ENCODE data around the gene BTN3A1.

The BTN3A1 gene

DNA sequence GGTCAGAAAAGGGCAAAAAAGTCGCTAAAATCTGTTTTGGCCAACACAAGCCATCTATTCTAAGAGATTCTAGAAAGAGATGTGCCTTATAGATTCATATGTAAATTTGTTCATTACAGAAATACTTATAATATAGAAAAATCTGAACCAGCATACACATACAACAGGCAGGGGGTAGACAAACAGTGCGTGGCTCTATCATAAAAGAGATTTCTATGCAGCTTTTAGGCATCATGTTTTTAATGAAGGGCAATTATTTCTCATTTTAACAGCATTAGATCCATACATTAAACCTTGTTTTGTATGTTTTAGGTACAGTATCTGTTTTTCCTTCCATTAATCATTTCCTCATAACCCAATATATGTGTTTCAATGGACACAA is 38.9 kb downstream of the BTN3A1 start:
- Histone ChIP-seq H3K27me3 (ENCODE audit: control insufficient read depth, low read length) (no peaks in the 10 kb centered on the region), H4K20me1 (ENCODE audit: control insufficient read depth, insufficient read depth, low read depth, low read length) (no peaks in the 10 kb centered on the region), H3K4me2 (ENCODE audit: low read length) (peak overlapping the region; percentile 94), H3K4me3 (ENCODE audit: low read length) (peak overlapping the region; percentile 72), H3K9me2 (replicated peaks; ENCODE audit: control insufficient read depth, low read length) (no peaks in the 10 kb centered on the region), H3K27ac (ENCODE audit: low read depth, low read length) (no peak overlapping the region), H3F3A (ENCODE audit: control insufficient read depth, insufficient read depth) (no peaks in the 10 kb centered on the region), H3K79me2 (ENCODE audit: control insufficient read depth, low read length) (no peaks in the 10 kb centered on the region), H3K4me1 (ENCODE audit: control insufficient read depth, low read length) (peaks cover 14% of the 10 kb centered on the region), H3K36me3 (ENCODE audit: control insufficient read depth, low read length) (no peaks in the 10 kb centered on the region), H3K9me3 (ENCODE audit: control insufficient read depth, insufficient read depth, low read length) (no peaks in the 10 kb centered on the region)
- no peak for TF ChIP-seq CTCF (IDR thresholded peaks at IDR 0.05; ENCODE audit: low read depth, low read length, poor library complexity, severe bottlenecking)
- TF ChIP-seq EZH2phosphoT487 (IDR thresholded peaks at IDR 0.05; ENCODE audit: borderline replicate concordance, low read length) = no peak

DNA sequence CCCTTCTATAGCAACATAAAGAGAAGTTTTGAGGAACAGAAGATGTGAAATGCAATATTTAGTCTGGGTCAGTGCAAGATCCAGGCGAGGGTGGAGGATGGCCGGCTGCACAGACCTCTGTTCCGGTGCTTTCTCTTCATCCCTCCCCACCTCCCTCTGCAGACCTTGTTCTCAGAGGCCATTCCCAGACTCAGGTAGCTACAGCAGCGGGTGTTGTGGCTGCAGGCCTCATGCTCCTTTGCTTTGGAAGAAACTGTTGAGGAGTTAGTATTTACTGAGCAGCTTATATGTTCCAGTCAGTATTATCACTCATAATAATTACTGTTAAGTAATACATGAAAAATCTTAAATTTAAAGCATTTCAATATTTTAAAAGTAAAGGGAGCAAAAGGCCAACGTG is 39.9 kb downstream of the BTN3A1 start:
- Histone ChIP-seq H3K4me3 (ENCODE audit: low read length) (no peak overlapping the region), H3K27me3 (ENCODE audit: control insufficient read depth, low read length) (no peaks in the 10 kb centered on the region), H3K27ac (ENCODE audit: low read depth, low read length) (no peak overlapping the region), H4K20me1 (ENCODE audit: control insufficient read depth, insufficient read depth, low read depth, low read length) (no peaks in the 10 kb centered on the region), H3K79me2 (ENCODE audit: control insufficient read depth, low read length) (no peaks in the 10 kb centered on the region), H3K4me1 (ENCODE audit: control insufficient read depth, low read length) (peaks cover 14% of the 10 kb centered on the region), H3K36me3 (ENCODE audit: control insufficient read depth, low read length) (no peaks in the 10 kb centered on the region), H3F3A (ENCODE audit: control insufficient read depth, insufficient read depth) (no peaks in the 10 kb centered on the region), H3K9me3 (ENCODE audit: control insufficient read depth, insufficient read depth, low read length) (no peaks in the 10 kb centered on the region), H3K4me2 (ENCODE audit: low read length) (no peak overlapping the region), H3K9me2 (replicated peaks; ENCODE audit: control insufficient read depth, low read length) (no peaks in the 10 kb centered on the region)
- TF ChIP-seq EZH2phosphoT487 (IDR thresholded peaks at IDR 0.05; ENCODE audit: borderline replicate concordance, low read length) = no peak

DNA sequence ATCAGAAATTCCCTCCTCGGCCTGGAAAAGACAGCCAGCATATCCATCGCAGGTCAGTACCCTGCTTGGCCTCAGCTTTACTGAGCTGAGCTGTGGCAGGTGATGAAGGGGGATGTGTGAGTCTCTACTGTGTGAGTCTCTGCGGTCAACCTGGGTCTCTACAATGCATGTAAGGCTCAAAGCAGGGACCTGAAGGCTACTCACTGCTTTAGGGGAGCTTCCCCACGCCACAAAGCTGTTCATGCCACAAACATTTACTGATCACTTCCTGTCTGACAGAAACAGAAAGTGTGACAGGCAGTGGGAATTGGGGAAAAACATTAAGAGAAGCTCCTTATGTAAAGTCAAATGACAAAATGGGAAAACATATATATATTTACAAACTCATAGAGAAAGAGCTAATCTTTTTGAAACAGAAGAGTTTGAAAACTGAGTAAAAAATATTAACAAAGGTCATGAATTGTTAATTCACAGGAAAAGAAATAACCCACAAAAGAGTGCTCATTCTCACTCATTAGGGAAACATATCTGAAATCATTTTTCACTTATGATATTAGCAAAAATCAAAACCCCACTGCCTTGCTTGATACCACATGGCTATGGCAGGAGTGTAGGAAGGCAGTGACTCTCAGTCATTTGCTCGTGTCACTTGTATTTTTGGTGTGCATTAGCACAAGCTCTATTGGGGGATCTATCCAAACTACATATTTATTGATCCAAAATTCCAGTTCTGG is 44.0 kb downstream of the BTN3A1 start:
- H3K4me3 ChIP-seq (ENCODE audit: low read length) = no peak overlapping the region
- no peaks in the 10 kb centered on the region for H3K9me2 ChIP-seq (replicated peaks; ENCODE audit: control insufficient read depth, low read length)
- no peaks in the 10 kb centered on the region for H3K9me3 ChIP-seq (ENCODE audit: control insufficient read depth, insufficient read depth, low read length)
- no peaks in the 10 kb centered on the region for H3K27me3 ChIP-seq (ENCODE audit: control insufficient read depth, low read length)
- TF ChIP-seq EZH2phosphoT487 (IDR thresholded peaks at IDR 0.05; ENCODE audit: borderline replicate concordance, low read length) (no peak), CTCF (IDR thresholded peaks at IDR 0.05; ENCODE audit: low read depth, low read length, poor library complexity, severe bottlenecking) (no peak)
- H3F3A ChIP-seq (ENCODE audit: control insufficient read depth, insufficient read depth) = no peaks in the 10 kb centered on the region
- H3K27ac ChIP-seq (ENCODE audit: low read depth, low read length) = no peak overlapping the region
- no peaks in the 10 kb centered on the region for H3K36me3 ChIP-seq (ENCODE audit: control insufficient read depth, low read length)
- no peak overlapping the region for H3K4me2 ChIP-seq (ENCODE audit: low read length)
- no peaks in the 10 kb centered on the region for H3K4me1 ChIP-seq (ENCODE audit: control insufficient read depth, low read length)
- H4K20me1 ChIP-seq (ENCODE audit: control insufficient read depth, insufficient read depth, low read depth, low read length) = no peaks in the 10 kb centered on the region
- no peaks in the 10 kb centered on the region for H3K79me2 ChIP-seq (ENCODE audit: control insufficient read depth, low read length)

- Histone ChIP-seq H3K4me3 (ENCODE audit: low read length) (no peak overlapping the region), H3F3A (ENCODE audit: control insufficient read depth, insufficient read depth) (no peaks in the 10 kb centered on the region), H3K4me1 (ENCODE audit: control insufficient read depth, low read length) (no peaks in the 10 kb centered on the region), H3K27me3 (ENCODE audit: control insufficient read depth, low read length) (no peaks in the 10 kb centered on the region), H3K36me3 (ENCODE audit: control insufficient read depth, low read length) (no peaks in the 10 kb centered on the region), H4K20me1 (ENCODE audit: control insufficient read depth, insufficient read depth, low read depth, low read length) (no peaks in the 10 kb centered on the region), H3K9me3 (ENCODE audit: control insufficient read depth, insufficient read depth, low read length) (no peaks in the 10 kb centered on the region), H3K79me2 (ENCODE audit: control insufficient read depth, low read length) (no peaks in the 10 kb centered on the region), H3K27ac (ENCODE audit: low read depth, low read length) (no peak overlapping the region), H3K9me2 (replicated peaks; ENCODE audit: control insufficient read depth, low read length) (no peaks in the 10 kb centered on the region), H3K4me2 (ENCODE audit: low read length) (no peak overlapping the region)
- no peak for TF ChIP-seq EZH2phosphoT487 (IDR thresholded peaks at IDR 0.05; ENCODE audit: borderline replicate concordance, low read length)
- TF ChIP-seq CTCF (IDR thresholded peaks at IDR 0.05; ENCODE audit: low read depth, low read length, poor library complexity, severe bottlenecking) = no peak
These were observed 45.2 kb downstream of the BTN3A1 start for GRCh38 chr6:26447257-26447656.

Measured in DOHH2 (cell line).